ENCODE results near the gene BBS5. TPM values are rescaled to one million over a fixed set of nuclear protein-coding genes. Genes with fewer than 3 reads are reported as not detected.

BBS5 gene
- total RNA-seq, 1 experiment from 2014 or later: 4.6 TPM

GRCh38 chr2:169490834-169491233, 11.5 kb downstream of the BBS5 start:
- Histone ChIP-seq H3K9me3 (ENCODE audit: control insufficient read depth in 1 of 2, insufficient read depth in 1 of 2, low read depth in 1 of 2, low read length in 2 of 2) (no peaks in the 10 kb centered on the region), H3K4me1 (ENCODE audit: control insufficient read depth in 1 of 2, insufficient read depth in 2 of 2, low read length in 2 of 2) (no peaks in the 10 kb centered on the region), H3K36me3 (ENCODE audit: control insufficient read depth in 1 of 2, insufficient read depth in 2 of 2, low read length in 2 of 2) (no peaks in the 10 kb centered on the region), H2AFZ (ENCODE audit: low read depth, low read length, poor library complexity, severe bottlenecking) (no peak overlapping the region), H3K27me3 (ENCODE audit: insufficient read depth, low read length) (no peaks in the 10 kb centered on the region), H3K9me2 (ENCODE audit: insufficient read depth) (no peaks in the 10 kb centered on the region), H3K79me2 (ENCODE audit: insufficient read depth, low read length) (no peaks in the 10 kb centered on the region), H4K20me1 (ENCODE audit: insufficient read depth) (no peaks in the 10 kb centered on the region), H3K4me2 (ENCODE audit: low read length) (no peak overlapping the region), H3K4me3 (replicated peaks in 1 of 2; ENCODE audit: low read depth in 1 of 2, low read length in 2 of 2) (no peak overlapping the region), H3K9ac (ENCODE audit: low read length) (no peak overlapping the region), H3K27ac (ENCODE audit: low read depth, low read length) (no peak overlapping the region)
- DNase-seq (ENCODE audit: low read depth, low spot score): no peak
- no TSS peak for BruUV-seq (replicated peaks)
- ChIA-PET POLR2A (no interaction called here), RAD21 (ENCODE audit: low non-redundant PET in 1 of 2, low total read pairs in 2 of 2, uncharacterized antibody in 2 of 2, unreplicated experiment in 2 of 2) (no interaction called here), CTCF (no interaction called here)
- TF ChIP-seq EZH2 (IDR thresholded peaks at IDR 0.05) (no peak), RAD21 (IDR thresholded peaks at IDR 0.05; ENCODE audit: low read depth) (no peak)
- intact Hi-C loops (cut with micrococcal nuclease): no loop called here
- ATAC-seq: no peak

DNA sequence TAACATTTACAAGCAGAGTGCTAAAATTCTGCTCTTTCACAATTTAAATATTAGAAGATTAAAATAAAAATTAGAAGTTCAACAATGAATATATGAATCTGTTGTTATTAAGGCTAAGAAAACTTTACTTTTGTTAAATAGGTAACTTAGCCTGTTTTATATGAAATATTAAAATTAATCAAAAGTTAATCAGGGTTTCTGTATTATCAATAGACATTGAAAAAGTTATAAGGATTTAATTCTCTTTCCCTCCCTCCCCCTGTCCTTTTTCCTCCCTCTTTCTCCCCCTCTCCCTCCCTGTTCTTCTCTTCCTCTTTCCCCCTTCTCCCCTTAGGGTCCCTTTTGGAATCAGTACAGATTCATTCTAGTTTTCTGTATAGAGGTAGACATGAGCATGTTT, 12.1 kb downstream of the BBS5 start:
- H3K27me3 ChIP-seq (ENCODE audit: insufficient read depth, low read length): no peaks in the 10 kb centered on the region
- no peak for ATAC-seq
- ChIA-PET CTCF (no interaction called here), POLR2A (no interaction called here), RAD21 (ENCODE audit: low non-redundant PET in 1 of 2, low total read pairs in 2 of 2, uncharacterized antibody in 2 of 2, unreplicated experiment in 2 of 2) (no interaction called here)
- intact Hi-C loops (cut with micrococcal nuclease): no loop called here
- no peak overlapping the region for H2AFZ ChIP-seq (ENCODE audit: low read depth, low read length, poor library complexity, severe bottlenecking)
- H3K9me3 ChIP-seq (ENCODE audit: control insufficient read depth in 1 of 2, insufficient read depth in 1 of 2, low read depth in 1 of 2, low read length in 2 of 2): no peaks in the 10 kb centered on the region
- H3K4me1 ChIP-seq (ENCODE audit: control insufficient read depth in 1 of 2, insufficient read depth in 2 of 2, low read length in 2 of 2): no peaks in the 10 kb centered on the region
- no peaks in the 10 kb centered on the region for H3K36me3 ChIP-seq (ENCODE audit: control insufficient read depth in 1 of 2, insufficient read depth in 2 of 2, low read length in 2 of 2)
- H3K4me3 ChIP-seq (replicated peaks in 1 of 2; ENCODE audit: low read depth in 1 of 2, low read length in 2 of 2): no peak overlapping the region
- H3K27ac ChIP-seq (ENCODE audit: low read depth, low read length): no peak overlapping the region
- no peak for TF ChIP-seq SP1 (IDR thresholded peaks at IDR 0.05; ENCODE audit: low read depth)
- no peak for TF ChIP-seq YY1 (IDR thresholded peaks at IDR 0.05; ENCODE audit: extremely low read depth, insufficient replicate concordance, low read depth, low read length)
- no peak for TF ChIP-seq JUND (IDR thresholded peaks at IDR 0.05)
- no peak for TF ChIP-seq SIN3A (IDR thresholded peaks at IDR 0.05; ENCODE audit: low read depth)
- BruUV-seq (replicated peaks): no TSS peak
- no peaks in the 10 kb centered on the region for H3K9me2 ChIP-seq (ENCODE audit: insufficient read depth)
- H3K79me2 ChIP-seq (ENCODE audit: insufficient read depth, low read length): no peaks in the 10 kb centered on the region
- no peak overlapping the region for H3K4me2 ChIP-seq (ENCODE audit: low read length)
- no peak for DNase-seq (ENCODE audit: low read depth, low spot score)
- H3K9ac ChIP-seq (ENCODE audit: low read length): no peak overlapping the region
- H4K20me1 ChIP-seq (ENCODE audit: insufficient read depth): no peaks in the 10 kb centered on the region

All from HCT116 (cell line).